Measurements from ENCODE around the gene INPP5A. TPM values are rescaled to one million over a fixed set of nuclear protein-coding genes. Genes with fewer than 3 reads are reported as not detected.

The INPP5A gene
- total RNA-seq, 1 experiment from 2014 or later = 12.3 TPM

- TF ChIP-seq CTCF (IDR thresholded peaks at IDR 0.05 in 2 of 3, conservative IDR thresholded peaks at IDR 0.05 in 1 of 3; ENCODE audit: borderline replicate concordance in 1 of 3, insufficient read depth in 1 of 3, low read depth in 2 of 3, low read length in 2 of 3) (no peak), CBX3 (IDR thresholded peaks at IDR 0.05; ENCODE audit: low read depth) (no peak; the same call in 1 of the 2 replicates)
Measured at GRCh38 chr10:132516771-132517725, 20.5 kb upstream of the INPP5A start (continued).

GRCh38 chr10:132517951-132518521 is 19.6 kb upstream of the INPP5A start:
- ChIA-PET POLR2A (no interaction called here), CTCF (no interaction called here), RAD21 (ENCODE audit: low non-redundant PET in 1 of 2, low total read pairs in 2 of 2, uncharacterized antibody in 2 of 2, unreplicated experiment in 2 of 2) (interaction anchor here in 1 of 2 experiments (0.6 kb wide), 1 partner anchor 59 kb away, joined by 3 read pairs; no protein-coding TSS in a partner anchor)
- H3K9ac ChIP-seq (ENCODE audit: low read length) = peak overlapping the region; percentile 68
- ATAC-seq (peak; percentile 32), DNase-seq (ENCODE audit: low read depth, low spot score) (no peak)
- H4K20me1 ChIP-seq (ENCODE audit: insufficient read depth) = no peaks in the 10 kb centered on the region
- H2AFZ ChIP-seq (ENCODE audit: low read depth, low read length, poor library complexity, severe bottlenecking) = no peak overlapping the region
- H3K36me3 ChIP-seq (ENCODE audit: control insufficient read depth in 1 of 2, insufficient read depth in 2 of 2, low read length in 2 of 2) = no peaks in the 10 kb centered on the region
- TSS peak; percentile 52 for BruUV-seq (replicated peaks)
- intact Hi-C loops (cut with micrococcal nuclease) = loop anchor here (2.0 kb wide), 1 partner anchor 15 kb away; no protein-coding TSS in a partner anchor
- H3K27ac ChIP-seq (ENCODE audit: low read depth, low read length) = peak overlapping the region; percentile 95
- H3K79me2 ChIP-seq (ENCODE audit: insufficient read depth, low read length) = no peaks in the 10 kb centered on the region
- peaks cover 30 to 41% of the 10 kb centered on the region in 2 experiments for H3K4me1 ChIP-seq (ENCODE audit: control insufficient read depth in 1 of 2, insufficient read depth in 2 of 2, low read length in 2 of 2)
- peak overlapping the region; percentile 33 to 53 for H3K4me3 ChIP-seq (replicated peaks in 1 of 2; ENCODE audit: low read depth in 1 of 2, low read length in 2 of 2)
- no peaks in the 10 kb centered on the region for H3K9me2 ChIP-seq (ENCODE audit: insufficient read depth)
- H3K4me2 ChIP-seq (ENCODE audit: low read length) = peak overlapping the region; percentile 87
- H3K27me3 ChIP-seq (ENCODE audit: insufficient read depth, low read length) = no peaks in the 10 kb centered on the region
- TF ChIP-seq FOSL1 (IDR thresholded peaks at IDR 0.05; ENCODE audit: low read depth) = no peak
- no peak for TF ChIP-seq ZNF274 (IDR thresholded peaks at IDR 0.05; ENCODE audit: low read depth, low read length)
- H3K9me3 ChIP-seq (ENCODE audit: control insufficient read depth in 1 of 2, insufficient read depth in 1 of 2, low read depth in 1 of 2, low read length in 2 of 2) = no peaks in the 10 kb centered on the region
